SH-SY5Y (cell line): ENCODE results near the gene SMCR8.

Source experiments
- GATA2 ChIP-seq: IDR thresholded peaks from 2 replicates; pipeline ENCODE4 v1.6.1; 2011; ENCODE audit warnings: mild to moderate bottlenecking, low read depth, low read length
- GATA3 ChIP-seq: IDR thresholded peaks from 2 replicates; pipeline ENCODE4 v1.6.1; 2011; ENCODE audit warnings: low read depth, mild to moderate bottlenecking, low read length, moderate library complexity

DNA sequence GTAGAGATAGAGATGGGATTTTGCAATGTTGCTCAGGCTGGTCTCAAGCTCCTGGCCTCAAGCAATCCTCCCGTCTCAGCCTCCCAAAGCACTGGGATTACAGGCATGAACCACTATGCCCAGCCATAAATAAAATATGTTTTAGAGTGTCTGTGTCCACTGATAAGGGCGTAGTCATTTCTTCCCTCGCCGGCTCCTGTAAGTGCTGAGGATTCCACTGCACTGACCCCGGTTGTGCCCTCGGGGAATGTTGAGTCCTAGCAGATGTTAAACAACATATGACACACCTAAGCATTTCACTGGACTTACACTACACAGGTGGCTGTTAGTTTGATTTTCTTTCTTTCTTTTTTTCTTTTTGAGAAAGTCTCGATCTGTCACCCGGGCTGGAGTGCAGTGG, 53.9 kb downstream of the SMCR8 start:
- TF ChIP-seq GATA2 (no peak), GATA3 (no peak)
